Thyroid gland (tissue), 4 donors: ENCODE results near the gene GSN.
A peak's percentile ranks its signal among the peaks of the same experiment; 100 is the strongest.

Source experiments
- POLR2A ChIP-seq, 2 donors: fragments of 450-650 bp; IDR thresholded peaks; one replicate each; pipeline ENCODE4 v1.6.1; 2017; ENCODE audit warnings: antibody characterized with exemption in 2 of 2, mild to moderate bottlenecking in 2 of 2, moderate library complexity in 1 of 2
- TF ChIP-seq, protein P1 (sequence below), 6 experiments: fragments of 200-600 bp in 3 of 6; fragments of 450-650 bp in 3 of 6; sonication (generic) in 3 of 6; IDR thresholded peaks; one replicate each; pipeline ENCODE4 v1.5.1; 2016 to 2019; ENCODE audit warnings: antibody characterized with exemption in 6 of 6, mild to moderate bottlenecking in 2 of 6, inconsistent platforms in 1 of 6, moderate library complexity in 1 of 6

GRCh38 chr9:121286973-121287741 is 19.2 kb downstream of the GSN start:
- TF ChIP-seq, protein P1, sequence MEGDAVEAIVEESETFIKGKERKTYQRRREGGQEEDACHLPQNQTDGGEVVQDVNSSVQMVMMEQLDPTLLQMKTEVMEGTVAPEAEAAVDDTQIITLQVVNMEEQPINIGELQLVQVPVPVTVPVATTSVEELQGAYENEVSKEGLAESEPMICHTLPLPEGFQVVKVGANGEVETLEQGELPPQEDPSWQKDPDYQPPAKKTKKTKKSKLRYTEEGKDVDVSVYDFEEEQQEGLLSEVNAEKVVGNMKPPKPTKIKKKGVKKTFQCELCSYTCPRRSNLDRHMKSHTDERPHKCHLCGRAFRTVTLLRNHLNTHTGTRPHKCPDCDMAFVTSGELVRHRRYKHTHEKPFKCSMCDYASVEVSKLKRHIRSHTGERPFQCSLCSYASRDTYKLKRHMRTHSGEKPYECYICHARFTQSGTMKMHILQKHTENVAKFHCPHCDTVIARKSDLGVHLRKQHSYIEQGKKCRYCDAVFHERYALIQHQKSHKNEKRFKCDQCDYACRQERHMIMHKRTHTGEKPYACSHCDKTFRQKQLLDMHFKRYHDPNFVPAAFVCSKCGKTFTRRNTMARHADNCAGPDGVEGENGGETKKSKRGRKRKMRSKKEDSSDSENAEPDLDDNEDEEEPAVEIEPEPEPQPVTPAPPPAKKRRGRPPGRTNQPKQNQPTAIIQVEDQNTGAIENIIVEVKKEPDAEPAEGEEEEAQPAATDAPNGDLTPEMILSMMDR (IDR thresholded peaks at IDR 0.05), result peak in 1 of 6 experiments; percentile 6
- peak in 1 of 2 donors; percentile 54 for TF ChIP-seq POLR2A (IDR thresholded peaks at IDR 0.05)
